ENCODE results near the gene ZNF652.

- TF ChIP-seq CTCF (conservative IDR thresholded peaks at IDR 0.05; ENCODE audit: low read depth, low read length) (no peak), EZH2 (IDR thresholded peaks at IDR 0.05; ENCODE audit: borderline replicate concordance, low read depth, low read length, poor library complexity, severe bottlenecking) (no peak)
Observed at GRCh38 chr17:49361902-49362722, at the start of gene ZNF652.
